Measurements from ENCODE around the gene P2RY11. TPM values are rescaled to one million over a fixed set of nuclear protein-coding genes. Genes with fewer than 3 reads are reported as not detected.

P2RY11 gene
- total and polyA plus RNA-seq, 2 of the 4 experiments (the other 2 are of a cell fraction) = 0.54 to 4.5 TPM

DNA sequence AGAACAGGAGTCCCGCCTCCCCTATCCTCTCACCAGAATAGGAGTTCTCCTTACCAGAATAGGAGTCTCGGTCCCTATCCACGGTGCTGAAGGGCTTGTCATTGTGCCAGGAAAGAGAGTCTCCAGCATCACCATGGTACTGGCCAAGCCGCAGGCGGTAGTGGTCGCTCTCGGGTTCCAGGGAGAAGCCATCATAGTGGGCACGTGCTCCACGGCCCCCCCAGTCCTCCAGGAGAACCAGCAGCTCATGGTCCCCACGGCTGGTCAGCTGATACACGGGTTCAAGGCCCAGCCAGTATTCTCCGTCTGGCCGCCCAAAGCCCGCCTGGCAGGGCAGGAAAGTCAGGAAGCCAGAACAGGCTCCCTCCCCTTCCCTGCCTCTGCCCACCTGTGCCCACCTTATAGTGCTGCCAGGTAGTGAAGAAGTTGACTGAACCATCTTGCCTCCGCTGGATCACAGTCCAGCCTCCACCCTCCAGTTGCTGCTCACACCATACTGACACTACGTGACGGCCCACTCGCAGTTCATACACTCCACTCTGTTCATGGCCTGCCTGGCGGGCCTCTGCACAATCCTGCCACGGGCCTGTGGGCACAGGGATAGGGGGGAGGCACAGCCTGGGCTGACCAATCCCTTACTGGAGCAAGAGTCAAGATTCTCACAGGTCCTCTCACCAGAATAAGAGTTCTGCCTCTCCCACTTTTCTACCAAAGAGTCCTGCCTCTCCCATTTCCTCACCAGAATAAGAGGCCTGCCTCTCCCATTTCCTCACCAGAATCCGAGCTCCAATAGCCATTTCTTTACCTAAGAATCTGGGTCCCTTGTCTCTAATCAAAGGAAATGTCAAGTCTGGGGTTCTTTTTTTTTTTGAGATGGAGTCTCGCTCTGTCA is 18.0 kb upstream of the P2RY11 start:
- Histone ChIP-seq H3K36me3 (ENCODE audit: control insufficient read depth, insufficient read depth, low read length) (peaks cover 31% of the 10 kb centered on the region; the same call in 1 of the 2 replicates), H3K9ac (ENCODE audit: low read depth, low read length) (no peak overlapping the region), H4K20me1 (ENCODE audit: insufficient read depth, low read length) (no peaks in the 10 kb centered on the region), H2BK120ac (ENCODE audit: low read depth, low read length) (no peak overlapping the region), H3K4ac (ENCODE audit: low read depth, low read length) (no peak overlapping the region), H2BK5ac (ENCODE audit: low read depth, low read length, poor library complexity, severe bottlenecking) (no peak overlapping the region), H3K14ac (replicated peaks; ENCODE audit: low read depth, low read length) (no peak overlapping the region), H3K27me3 (ENCODE audit: control insufficient read depth, insufficient read depth, low read length) (no peaks in the 10 kb centered on the region), H3K4me3 (ENCODE audit: insufficient read depth, low read depth, low read length) (no peak overlapping the region), H2BK20ac (ENCODE audit: low read depth, low read length) (no peak overlapping the region), H2AFZ (replicated peaks; ENCODE audit: low read length, poor library complexity) (no peak overlapping the region), H4K8ac (ENCODE audit: low read depth in 2 of 2, low read length in 2 of 2) (no peak overlapping the region), H2AK9ac (replicated peaks; ENCODE audit: low read depth, low read length, poor library complexity) (no peak overlapping the region), H3K4me1 (ENCODE audit: control insufficient read depth, insufficient read depth, low read length) (peaks cover 4% of the 10 kb centered on the region), H3K9me3 (ENCODE audit: control insufficient read depth, insufficient read depth, low read length) (no peaks in the 10 kb centered on the region), H3K56ac (ENCODE audit: extremely low read depth, insufficient read depth, low read length) (no peak overlapping the region), H3K4me2 (ENCODE audit: low read depth, low read length) (no peak overlapping the region), H3K9me1 (ENCODE audit: insufficient read depth, low read length) (0 out of 2 replicates have a peak, but pooled peaks cover 5% of the 10 kb centered on the region), H3K79me1 (ENCODE audit: low read depth in 1 of 2, low read length in 2 of 2) (peaks cover 0 to 5% of the 10 kb centered on the region in 2 experiments; a peak in 1 of 4 replicates), H3K23ac (ENCODE audit: low read depth, low read length) (no peak overlapping the region), H2BK15ac (ENCODE audit: low read depth, low read length) (no peak overlapping the region), H4K5ac (ENCODE audit: low read depth, low read length) (no peak overlapping the region), H3K18ac (ENCODE audit: low read depth, low read length) (no peak overlapping the region), H3K27ac (ENCODE audit: insufficient read depth, low read length) (no peak overlapping the region), H4K91ac (ENCODE audit: insufficient read depth, low read depth, low read length) (no peak overlapping the region), H2AK5ac (ENCODE audit: low read depth, low read length) (no peak overlapping the region)
- CTCF ChIA-PET = no interaction called here
- ATAC-seq (ENCODE audit: low read depth) (no peak), DNase-seq (no peak)
- in situ Hi-C loops (cut with MboI; ENCODE audit: low sequenced_read_pairs) = no loop called here
- intact Hi-C loops (cut with micrococcal nuclease) = no loop called here
- POLR2A ChIA-PET (ENCODE audit: unreplicated experiment) = no interaction called here
- BruUV-seq (replicated peaks) = no TSS peak
- no peak for TF ChIP-seq RCOR1 (IDR thresholded peaks at IDR 0.05; ENCODE audit: insufficient replicate concordance, low read length)
- TF ChIP-seq MAFK (IDR thresholded peaks at IDR 0.05; ENCODE audit: low read depth, low read length) = no peak
- WGBS, 2 experiments (ENCODE audit: extremely low coverage in 2 of 2, insufficient read length in 1 of 2) = 78% methylated on average over 4 of the region's 22 CpGs; no CpG with 5 or more reads in 1 of the 2 experiments
- dilution Hi-C loops (cut with HindIII; ENCODE audit: low sequenced_read_pairs, unreplicated experiment) = no loop called here

Measured in IMR-90 (cell line).